ENCODE measurements around the gene SLC22A16.
"Not testable (repeated sequence)": the region's sequence is repeated elsewhere in the genome, so short reads cannot be mapped to it uniquely, and the experiment has no call there.

Gene SLC22A16

GRCh38 chr6:110488606-110489190 is 12.3 kb upstream of the SLC22A16 start:
- DNase-seq (ENCODE audit: low read depth) = no peak

- not testable (repeated sequence) for DNase-seq (ENCODE audit: low read depth)
Measured at GRCh38 chr6:110487968-110488381, 11.6 kb upstream of the SLC22A16 start.

GRCh38 chr6:110486756-110487155 is 10.3 kb upstream of the SLC22A16 start:
- DNase-seq (ENCODE audit: low read depth) = no peak

GRCh38 chr6:110485491-110485890 is 9.1 kb upstream of the SLC22A16 start:
- DNase-seq (ENCODE audit: low read depth) = no peak

- no peak for DNase-seq (ENCODE audit: low read depth)
Measured at GRCh38 chr6:110484321-110484720, 7.9 kb upstream of the SLC22A16 start.

- no peak for DNase-seq (ENCODE audit: low read depth)
Measured at GRCh38 chr6:110482774-110483400, 6.5 kb upstream of the SLC22A16 start.

GRCh38 chr6:110481081-110481480 is 4.7 kb upstream of the SLC22A16 start:
- DNase-seq (ENCODE audit: low read depth) = no peak

- DNase-seq (ENCODE audit: low read depth) = no peak
Measured at GRCh38 chr6:110475066-110475653, 1.3 kb downstream of the SLC22A16 start.

GRCh38 chr6:110474500-110474899 is 1.9 kb downstream of the SLC22A16 start:
- DNase-seq (ENCODE audit: low read depth) = no peak

- DNase-seq (ENCODE audit: low read depth) = no peak
Measured at GRCh38 chr6:110472739-110473138, 3.7 kb downstream of the SLC22A16 start.

GRCh38 chr6:110471726-110472365 is 4.6 kb downstream of the SLC22A16 start:
- DNase-seq (ENCODE audit: low read depth) = no peak

GRCh38 chr6:110468731-110469130 is 7.7 kb downstream of the SLC22A16 start:
- no peak for DNase-seq (ENCODE audit: low read depth)

GRCh38 chr6:110467566-110468140 is 8.8 kb downstream of the SLC22A16 start:
- DNase-seq (ENCODE audit: low read depth) = no peak

GRCh38 chr6:110462884-110463481 is 13.4 kb downstream of the SLC22A16 start:
- no peak for DNase-seq (ENCODE audit: low read depth)

- DNase-seq (ENCODE audit: low read depth) = no peak
Measured at GRCh38 chr6:110461376-110461775, 15.0 kb downstream of the SLC22A16 start.

- no peak for DNase-seq (ENCODE audit: low read depth)
Measured at GRCh38 chr6:110459137-110459536, 17.3 kb downstream of the SLC22A16 start.

- DNase-seq (ENCODE audit: low read depth) = no peak
Measured at GRCh38 chr6:110458476-110458875, 17.9 kb downstream of the SLC22A16 start.

GRCh38 chr6:110457567-110458175 is 18.7 kb downstream of the SLC22A16 start:
- DNase-seq (ENCODE audit: low read depth) = not testable (repeated sequence)

GRCh38 chr6:110456694-110457093 is 19.7 kb downstream of the SLC22A16 start:
- DNase-seq (ENCODE audit: low read depth) = no peak

- no peak for DNase-seq (ENCODE audit: low read depth)
Measured at GRCh38 chr6:110449541-110449895, 26.9 kb downstream of the SLC22A16 start.

GRCh38 chr6:110448846-110449540 is 27.4 kb downstream of the SLC22A16 start:
- DNase-seq (ENCODE audit: low read depth) = no peak
